GM19023 (cell line): ENCODE results near the gene PCNP.
A peak's percentile ranks its signal among the peaks of the same experiment; 100 is the strongest.
"Not testable (repeated sequence)": the region's sequence is repeated elsewhere in the genome, so short reads cannot be mapped to it uniquely, and the experiment has no call there.

Experiments used
- ATAC-seq: cut with Tn5 transposase; IDR thresholded peaks from one replicate; pipeline ENCODE4 v1.9.1; 2021; ENCODE audit warnings: mild to moderate bottlenecking, moderate library complexity; ENCODE audit not compliant: unreplicated experiment

The PCNP gene

DNA sequence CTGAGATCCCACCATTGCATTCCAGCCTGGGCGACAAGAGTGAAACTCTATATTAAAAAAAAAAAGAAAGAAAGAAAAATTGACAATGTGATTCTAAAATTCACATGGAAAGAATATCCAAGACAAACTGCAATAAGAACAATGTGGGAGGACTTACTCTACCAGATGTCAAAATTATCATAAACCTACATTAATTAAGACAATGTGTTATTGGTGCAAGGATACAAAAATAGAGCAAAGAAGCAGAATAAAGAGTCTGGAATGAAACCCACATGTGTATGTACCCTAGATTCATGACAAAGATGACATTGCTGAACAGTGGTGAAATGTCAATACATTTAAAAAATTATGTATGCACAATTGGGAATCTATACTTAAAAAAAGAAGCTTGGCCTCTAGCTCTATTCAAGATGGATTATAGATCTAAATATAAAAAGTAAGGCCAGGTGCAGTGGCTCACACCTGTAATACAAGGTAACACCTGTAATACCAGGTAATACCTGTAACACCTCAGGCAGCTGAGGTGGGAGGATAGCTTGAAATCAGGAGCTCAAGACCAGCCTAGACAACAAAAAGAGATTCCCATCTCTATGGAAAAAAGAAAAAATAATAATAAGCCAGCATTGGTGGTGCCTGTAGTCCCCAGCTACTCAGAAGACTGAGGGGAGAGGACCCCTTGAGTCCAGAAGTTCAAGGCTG, 57.3 kb downstream of the PCNP start:
- no peak for ATAC-seq

GRCh38 chr3:101631959-101632358, 58.0 kb downstream of the PCNP start:
- not testable (repeated sequence) for ATAC-seq

GRCh38 chr3:101632586-101632985, 58.6 kb downstream of the PCNP start:
- no peak for ATAC-seq

DNA sequence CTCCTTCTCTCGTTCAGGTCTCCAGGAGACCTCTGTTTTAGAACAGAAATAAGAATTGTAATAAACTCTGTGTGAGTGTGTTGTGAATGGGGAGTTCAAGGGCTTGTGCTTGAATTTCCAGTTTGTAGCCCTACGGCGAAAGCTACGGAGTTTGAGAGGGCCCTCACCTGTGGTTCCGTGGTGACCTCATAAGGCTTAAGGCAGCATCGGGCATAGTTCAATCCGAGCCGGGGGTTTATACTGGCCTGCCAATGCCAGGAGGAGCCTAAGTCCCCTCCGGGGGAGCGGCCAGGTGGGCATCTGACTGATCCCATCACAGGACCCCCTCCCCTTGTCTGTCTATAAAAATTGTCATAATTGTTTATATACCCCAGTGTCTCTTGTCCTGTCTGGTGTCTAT, 59.2 kb downstream of the PCNP start:
- ATAC-seq, result no peak

DNA sequence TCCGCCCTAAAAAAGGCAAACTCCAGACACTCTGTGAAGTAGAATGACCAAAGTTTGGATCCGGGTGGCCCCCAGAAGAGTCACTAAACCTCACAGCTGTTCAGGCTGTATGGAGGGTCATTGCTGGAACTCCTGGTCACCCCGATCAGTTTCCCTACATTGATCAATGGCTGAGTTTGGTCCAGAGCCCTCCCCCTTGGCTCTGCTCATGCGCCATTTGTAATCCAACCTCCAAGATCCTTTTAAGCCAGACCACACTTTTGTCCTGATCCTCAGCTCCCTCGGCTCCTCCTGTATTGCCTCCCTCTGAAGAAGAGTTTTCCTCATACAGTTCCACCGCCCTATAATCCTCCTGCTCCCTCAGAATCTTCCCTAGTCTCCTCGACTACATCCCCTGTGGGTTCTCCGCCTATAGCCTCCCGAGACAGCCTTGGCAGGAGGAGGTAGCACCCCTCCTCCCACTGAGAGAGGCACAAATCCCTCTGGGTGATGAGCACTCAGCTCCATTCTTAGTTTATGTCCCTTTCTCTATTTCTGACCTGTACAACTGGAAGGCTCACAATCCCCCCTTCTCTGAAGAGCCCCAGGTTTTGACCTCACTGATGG, 60.7 kb downstream of the PCNP start:
- no peak for ATAC-seq

DNA sequence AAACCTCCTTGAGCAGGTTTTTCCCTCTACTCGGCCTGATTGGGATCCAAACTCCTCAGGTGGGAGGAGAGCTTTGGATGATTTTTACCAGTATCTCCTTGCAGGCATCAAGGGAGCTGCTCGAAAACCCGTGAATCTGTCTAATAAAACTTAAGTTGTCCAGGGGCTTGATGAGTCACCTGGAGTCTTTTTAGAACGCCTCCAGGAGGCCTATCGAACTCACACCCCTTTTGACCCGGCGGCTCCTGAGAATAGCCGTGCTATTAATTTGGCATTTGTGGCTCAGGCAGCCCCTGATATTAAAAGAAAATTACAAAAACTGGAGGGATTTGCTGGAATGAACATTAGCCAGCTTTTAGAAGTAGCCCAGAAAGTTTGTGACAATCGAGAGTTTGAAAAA, 61.4 kb downstream of the PCNP start:
- no peak for ATAC-seq

- peak; percentile 94 for ATAC-seq
Measured at GRCh38 chr3:101635954-101636798, 62.2 kb downstream of the PCNP start.

DNA sequence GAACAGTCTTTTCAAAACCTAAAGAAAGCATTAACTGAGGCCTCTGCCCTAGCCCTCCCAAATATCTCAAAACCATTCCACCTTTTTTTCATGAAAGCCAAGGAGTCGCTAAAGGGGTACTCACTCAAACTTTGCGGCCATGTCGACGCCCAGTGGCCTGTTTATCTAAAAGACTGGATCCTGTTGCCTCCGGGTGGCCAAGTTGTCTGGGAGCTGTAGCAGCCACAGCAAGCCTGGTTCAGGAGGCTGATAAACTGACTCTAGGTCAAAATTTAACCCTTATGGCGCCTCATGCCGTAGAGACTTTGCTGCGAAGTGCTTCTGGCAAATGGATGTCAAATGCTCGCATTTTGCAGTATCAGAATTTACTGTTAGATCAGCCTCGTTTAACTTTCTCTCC, 63.5 kb downstream of the PCNP start:
- no peak for ATAC-seq

GRCh38 chr3:101638261-101638745, 64.3 kb downstream of the PCNP start:
- ATAC-seq, result no peak

- ATAC-seq, result no peak
Measured at GRCh38 chr3:101639280-101639963, 65.4 kb downstream of the PCNP start.

DNA sequence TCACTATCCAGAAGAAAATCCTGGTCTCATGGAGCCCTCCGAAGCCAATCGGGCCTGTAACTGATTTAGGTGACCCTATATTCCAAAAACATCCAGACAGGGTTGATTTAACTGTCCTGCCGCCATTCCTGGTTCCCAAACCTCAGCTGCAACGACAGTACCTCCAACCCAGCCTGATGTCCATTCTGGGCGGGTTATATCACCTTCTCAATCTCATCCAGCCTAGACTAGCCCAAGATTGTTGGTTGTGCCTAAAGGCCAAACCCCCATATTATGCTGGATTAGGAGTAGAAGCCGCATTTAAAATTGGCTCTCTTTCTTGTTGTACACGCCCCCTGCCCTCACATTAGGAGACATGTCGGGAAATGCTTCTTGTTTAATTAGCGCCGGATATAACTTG, 66.3 kb downstream of the PCNP start:
- no peak for ATAC-seq

- not testable (repeated sequence) for ATAC-seq
Measured at GRCh38 chr3:101641397-101642115, 67.6 kb downstream of the PCNP start.

GRCh38 chr3:101642441-101642840, 68.5 kb downstream of the PCNP start:
- no peak for ATAC-seq

DNA sequence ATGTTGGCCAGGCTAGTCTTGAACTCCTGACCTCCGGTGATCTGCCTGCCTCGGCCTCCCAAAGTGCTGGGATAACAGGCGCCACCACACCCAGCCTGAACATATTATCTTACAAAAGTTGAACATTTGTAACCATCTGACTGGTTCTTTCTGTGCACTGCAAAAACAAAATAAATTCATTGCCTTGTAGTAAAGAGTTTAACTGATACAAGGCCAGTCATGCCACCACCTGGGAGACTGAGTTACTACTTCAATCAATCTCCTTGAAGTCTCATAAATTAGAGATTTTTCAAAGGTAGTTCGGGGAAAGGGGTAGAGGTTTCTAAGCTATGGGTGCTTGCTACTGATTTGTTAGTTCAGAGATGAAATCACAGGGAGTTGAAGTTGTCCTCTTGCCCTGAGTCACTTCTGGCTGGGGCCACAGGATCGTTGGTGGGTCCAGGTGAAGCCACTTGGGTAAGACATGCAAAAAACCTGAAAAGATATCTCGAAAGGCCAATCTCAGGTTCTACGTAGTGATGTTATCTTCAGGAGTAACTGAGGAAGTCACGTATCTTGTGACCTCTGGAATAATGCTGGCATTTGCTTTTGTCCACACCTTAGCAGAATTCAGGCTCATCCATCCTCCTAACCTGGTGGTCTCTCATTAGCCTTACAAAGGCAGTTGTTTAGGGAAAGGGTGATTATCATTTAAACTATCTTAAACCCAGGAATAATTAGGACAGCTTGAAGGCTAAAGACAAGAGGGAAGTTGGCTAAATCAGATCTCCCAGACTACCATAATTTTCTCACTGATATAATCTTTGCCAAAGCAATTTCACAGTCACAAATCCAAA, 69.2 kb downstream of the PCNP start:
- no peak for ATAC-seq
